Sigmoid colon (tissue), 4 donors: ENCODE data around the gene CUX1.

Source experiments
- POLR2AphosphoS5 ChIP-seq, 4 donors: sonication (generic); formaldehyde crosslinking; IDR thresholded peaks; one replicate each; pipeline ENCODE4 v1.6.1; 2017; ENCODE audit warnings: antibody characterized with exemption in 4 of 4
- TF ChIP-seq, protein P1 (sequence below), 4 experiments: fragments of 450-650 bp in 3 of 4; fragments of 200-600 bp in 1 of 4; IDR thresholded peaks; one replicate each; pipeline ENCODE4 v1.5.1; 2016 to 2019; ENCODE audit warnings: antibody characterized with exemption in 4 of 4, mild to moderate bottlenecking in 3 of 4, moderate library complexity in 2 of 4

- TF ChIP-seq, protein P1, sequence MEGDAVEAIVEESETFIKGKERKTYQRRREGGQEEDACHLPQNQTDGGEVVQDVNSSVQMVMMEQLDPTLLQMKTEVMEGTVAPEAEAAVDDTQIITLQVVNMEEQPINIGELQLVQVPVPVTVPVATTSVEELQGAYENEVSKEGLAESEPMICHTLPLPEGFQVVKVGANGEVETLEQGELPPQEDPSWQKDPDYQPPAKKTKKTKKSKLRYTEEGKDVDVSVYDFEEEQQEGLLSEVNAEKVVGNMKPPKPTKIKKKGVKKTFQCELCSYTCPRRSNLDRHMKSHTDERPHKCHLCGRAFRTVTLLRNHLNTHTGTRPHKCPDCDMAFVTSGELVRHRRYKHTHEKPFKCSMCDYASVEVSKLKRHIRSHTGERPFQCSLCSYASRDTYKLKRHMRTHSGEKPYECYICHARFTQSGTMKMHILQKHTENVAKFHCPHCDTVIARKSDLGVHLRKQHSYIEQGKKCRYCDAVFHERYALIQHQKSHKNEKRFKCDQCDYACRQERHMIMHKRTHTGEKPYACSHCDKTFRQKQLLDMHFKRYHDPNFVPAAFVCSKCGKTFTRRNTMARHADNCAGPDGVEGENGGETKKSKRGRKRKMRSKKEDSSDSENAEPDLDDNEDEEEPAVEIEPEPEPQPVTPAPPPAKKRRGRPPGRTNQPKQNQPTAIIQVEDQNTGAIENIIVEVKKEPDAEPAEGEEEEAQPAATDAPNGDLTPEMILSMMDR (IDR thresholded peaks at IDR 0.05): no peak
- no peak for TF ChIP-seq POLR2AphosphoS5 (IDR thresholded peaks at IDR 0.05)
Observed at GRCh38 chr7:102266541-102266940, 449.1 kb downstream of the CUX1 start.
